OCI-LY1 (cell line): ENCODE data around the gene TRAF6.

Source experiments
- H2AFZ ChIP-seq: fragments of 200-600 bp; sonication (generic), shearing (Covaris generic); 2 replicates; pipeline ENCODE4 v1.6.0; 2014; ENCODE audit warnings: antibody characterized with exemption, mild to moderate bottlenecking, low read length
- H3F3A ChIP-seq: fragments of 200-600 bp; sonication (generic), shearing (Covaris generic); 2 replicates; pipeline ENCODE4 v1.6.0; 2014; ENCODE audit warnings: mild to moderate bottlenecking, antibody characterized with exemption, low read length, moderate library complexity; ENCODE audit not compliant: insufficient read depth
- H3K27ac ChIP-seq: fragments of 200-600 bp; sonication (generic); 2 replicates; pipeline ENCODE4 v1.5.1; 2014; ENCODE audit warnings: low read length, mixed run types, mild to moderate bottlenecking, low read depth; ENCODE audit not compliant: poor library complexity, severe bottlenecking
- H3K27me3 ChIP-seq: fragments of 200-600 bp; sonication (generic); 2 replicates; pipeline ENCODE4 v1.6.0; 2014; ENCODE audit warnings: antibody characterized with exemption, mild to moderate bottlenecking, low read length, moderate library complexity; ENCODE audit not compliant: insufficient read depth
- H3K36me3 ChIP-seq: fragments of 200-600 bp; sonication (generic); 2 replicates; pipeline ENCODE4 v1.6.1; 2014; ENCODE audit warnings: mild to moderate bottlenecking, antibody characterized with exemption, low read length, moderate library complexity, mixed read lengths; ENCODE audit not compliant: insufficient read depth
- H3K4me1 ChIP-seq: fragments of 200-600 bp; sonication (generic); 2 replicates; pipeline ENCODE4 v1.5.1; 2014; ENCODE audit warnings: mild to moderate bottlenecking, low read length, moderate library complexity; ENCODE audit not compliant: insufficient read depth, severe bottlenecking
- H3K4me2 ChIP-seq: fragments of 200-600 bp; sonication (generic), shearing (Covaris generic); 2 replicates; pipeline ENCODE4 v1.6.1; 2014; ENCODE audit warnings: low read length
- H3K4me3 ChIP-seq: fragments of 200-600 bp; sonication (generic); 2 replicates; pipeline ENCODE4 v1.5.1; 2014; ENCODE audit warnings: low read length, low read depth, mild to moderate bottlenecking, mixed read lengths; ENCODE audit not compliant: poor library complexity, severe bottlenecking
- H3K79me2 ChIP-seq: fragments of 200-600 bp; shearing (Covaris generic); 2 replicates; pipeline ENCODE4 v1.6.1; 2016; ENCODE audit warnings: mixed run types, low read length, mixed read lengths; ENCODE audit not compliant: insufficient read depth
- H3K9ac ChIP-seq: fragments of 200-600 bp; sonication (generic), shearing (Covaris generic); 2 replicates; pipeline ENCODE4 v1.6.1; 2014; ENCODE audit warnings: mild to moderate bottlenecking, low read length, mixed read lengths
- H3K9me2 ChIP-seq: fragments of 200-600 bp; sonication (generic), shearing (Covaris generic); 2 replicates; pipeline ENCODE4 v1.6.1; 2014; ENCODE audit warnings: low read depth, mild to moderate bottlenecking, low read length, mixed read lengths
- H3K9me3 ChIP-seq: fragments of 200-600 bp; shearing (Covaris generic); 2 replicates; pipeline ENCODE4 v1.6.1; 2014; ENCODE audit warnings: low read length, mixed read lengths
- H4K20me1 ChIP-seq: fragments of 200-600 bp; sonication (generic), shearing (Covaris generic); 2 replicates; pipeline ENCODE4 v1.6.0; 2016; ENCODE audit warnings: mild to moderate bottlenecking, low read length; ENCODE audit not compliant: insufficient read depth
- CTCF ChIP-seq: fragments of 200-600 bp; sonication (generic), shearing (Covaris generic); IDR thresholded peaks from 2 replicates; pipeline ENCODE4 v1.5.1; 2017; ENCODE audit warnings: mild to moderate bottlenecking, antibody characterized with exemption, low read length, moderate library complexity, mixed read lengths
- EZH2 ChIP-seq: fragments of 200-600 bp; sonication (generic), shearing (Covaris generic); IDR thresholded peaks from 2 replicates; pipeline ENCODE4 v1.8.0; 2017; ENCODE audit warnings: borderline replicate concordance, mixed run types, mild to moderate bottlenecking, antibody characterized with exemption, low read length, moderate library complexity, mixed read lengths

TRAF6 gene

GRCh38 chr11:36469881-36470802 lies 39.9 kb downstream of the TRAF6 start:
- Histone ChIP-seq H3K27ac (no peak overlapping the region), H3K9me3 (no peaks in the 10 kb centered on the region), H3K36me3 (no peaks in the 10 kb centered on the region), H3K4me2 (no peak overlapping the region), H4K20me1 (no peaks in the 10 kb centered on the region), H3K27me3 (no peaks in the 10 kb centered on the region), H3F3A (no peaks in the 10 kb centered on the region), H3K4me1 (no peaks in the 10 kb centered on the region), H3K9me2 (no peaks in the 10 kb centered on the region), H2AFZ (no peak overlapping the region), H3K4me3 (no peak overlapping the region), H3K9ac (no peak overlapping the region), H3K79me2 (no peaks in the 10 kb centered on the region)
- TF ChIP-seq EZH2 (no peak), CTCF (no peak)

GRCh38 chr11:36469063-36469462 lies 41.0 kb downstream of the TRAF6 start:
- Histone ChIP-seq H3K36me3 (no peaks in the 10 kb centered on the region), H3K9me2 (no peaks in the 10 kb centered on the region), H3K79me2 (no peaks in the 10 kb centered on the region), H3K4me2 (no peak overlapping the region), H3K4me3 (no peak overlapping the region), H2AFZ (no peak overlapping the region), H3K27me3 (no peaks in the 10 kb centered on the region), H3K9me3 (no peaks in the 10 kb centered on the region), H3F3A (no peaks in the 10 kb centered on the region), H3K4me1 (no peaks in the 10 kb centered on the region), H3K9ac (no peak overlapping the region), H4K20me1 (no peaks in the 10 kb centered on the region), H3K27ac (no peak overlapping the region)
- TF ChIP-seq CTCF: peak; percentile 28
- TF ChIP-seq EZH2: no peak

GRCh38 chr11:36467916-36468315 lies 42.2 kb downstream of the TRAF6 start:
- Histone ChIP-seq H3F3A (no peaks in the 10 kb centered on the region), H3K36me3 (no peaks in the 10 kb centered on the region), H3K27me3 (no peaks in the 10 kb centered on the region), H3K9me2 (no peaks in the 10 kb centered on the region), H4K20me1 (no peaks in the 10 kb centered on the region), H3K4me1 (no peaks in the 10 kb centered on the region), H3K4me3 (no peak overlapping the region), H2AFZ (no peak overlapping the region), H3K4me2 (no peak overlapping the region), H3K27ac (no peak overlapping the region), H3K9me3 (no peaks in the 10 kb centered on the region), H3K9ac (no peak overlapping the region), H3K79me2 (no peaks in the 10 kb centered on the region)
- TF ChIP-seq CTCF (no peak), EZH2 (no peak)
